GM19463 (cell line): ENCODE results near the gene PLSCR4.
"Not testable (repeated sequence)": the region's sequence is repeated elsewhere in the genome, so short reads cannot be mapped to it uniquely, and the experiment has no call there.

Experiments
- ATAC-seq: cut with Tn5 transposase; IDR thresholded peaks from one replicate; pipeline ENCODE4 v1.9.1; 2021; ENCODE audit warnings: mild to moderate bottlenecking, moderate library complexity; ENCODE audit not compliant: unreplicated experiment

PLSCR4 gene

GRCh38 chr3:146249921-146250320, 984 bp downstream of the PLSCR4 start:
- no peak for ATAC-seq

GRCh38 chr3:146247911-146248310, 3.0 kb downstream of the PLSCR4 start:
- no peak for ATAC-seq

DNA sequence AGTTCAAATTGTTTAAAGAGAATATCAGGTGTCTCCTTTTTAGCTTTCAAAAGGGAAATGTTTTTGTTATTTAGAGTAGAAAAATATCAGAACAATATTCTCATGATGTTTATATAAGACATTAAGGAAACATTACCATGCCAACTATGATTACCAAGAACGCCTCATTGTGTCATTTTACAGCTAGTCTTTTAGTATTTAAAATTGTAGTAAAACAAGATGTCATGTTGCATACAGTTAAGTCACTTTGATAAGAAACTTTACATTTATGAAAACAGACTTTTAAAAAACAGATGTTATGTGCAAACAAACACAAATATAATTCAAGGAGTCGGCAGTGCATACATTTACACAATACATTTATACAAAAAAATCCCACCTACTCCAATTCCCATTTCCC, 4.4 kb downstream of the PLSCR4 start:
- ATAC-seq, result no peak

DNA sequence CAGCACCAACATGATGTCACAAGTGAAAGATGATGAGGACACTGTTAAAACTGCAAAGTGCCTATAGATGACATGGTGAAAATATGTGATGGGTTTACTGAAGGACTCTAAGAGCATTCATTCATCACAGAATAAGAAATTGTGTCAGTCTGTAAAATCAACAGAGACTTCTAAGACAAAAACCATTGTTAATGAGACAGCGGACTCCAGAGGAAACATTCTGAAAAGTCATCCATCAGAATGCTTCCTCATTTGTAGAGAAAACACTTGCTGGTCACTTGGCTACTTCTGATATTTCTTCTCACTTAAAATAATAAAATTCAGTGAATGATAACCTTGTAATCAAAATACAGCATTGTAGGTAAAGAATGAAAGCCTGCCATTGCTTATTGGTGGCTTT, 7.3 kb downstream of the PLSCR4 start:
- ATAC-seq, result no peak

GRCh38 chr3:146241523-146242240, 9.2 kb downstream of the PLSCR4 start:
- no peak for ATAC-seq

GRCh38 chr3:146233487-146233886, 17.4 kb downstream of the PLSCR4 start:
- no peak for ATAC-seq

DNA sequence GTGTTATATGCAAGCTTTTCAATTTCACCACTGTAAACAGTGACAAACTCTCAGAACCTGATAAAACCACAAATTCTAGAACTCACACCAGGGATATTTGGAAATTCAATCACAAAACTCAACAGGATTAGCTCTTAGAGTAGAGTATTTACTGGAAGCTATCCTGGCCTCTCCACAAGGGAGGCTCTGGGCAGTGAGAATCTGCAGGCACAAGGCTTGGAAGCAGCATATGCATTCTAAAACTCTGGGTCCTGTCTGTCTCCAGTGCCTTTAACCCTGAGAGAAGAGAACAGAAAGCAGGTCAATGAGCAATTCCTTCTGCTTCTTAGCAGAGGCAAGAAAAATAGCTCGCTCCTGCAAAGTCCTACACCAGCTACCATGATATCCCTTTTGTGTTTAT, 23.4 kb downstream of the PLSCR4 start:
- no peak for ATAC-seq

DNA sequence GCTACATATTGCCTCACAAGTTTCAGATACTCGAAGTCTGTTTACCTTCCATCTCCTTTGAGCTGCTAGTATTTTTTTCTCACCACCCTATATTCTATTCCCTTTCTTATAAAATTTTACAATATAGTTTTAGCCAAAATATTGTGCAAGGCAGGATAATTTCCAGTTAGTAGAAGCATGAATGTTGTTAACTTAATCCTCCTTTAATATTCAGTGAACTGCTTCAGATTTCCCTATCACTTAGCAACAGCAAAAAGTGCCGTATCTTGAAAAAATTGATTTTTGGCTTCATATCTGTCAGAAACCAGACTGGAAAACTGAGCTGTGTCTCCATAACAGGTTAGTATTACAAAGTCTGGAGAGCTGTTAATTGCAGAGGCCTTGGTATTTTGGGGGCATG, 24.0 kb downstream of the PLSCR4 start:
- no peak for ATAC-seq

- ATAC-seq, result not testable (repeated sequence)
Measured at GRCh38 chr3:146225458-146225857, 25.4 kb downstream of the PLSCR4 start.

- no peak for ATAC-seq
Measured at GRCh38 chr3:146223401-146224373, 27.2 kb downstream of the PLSCR4 start.

DNA sequence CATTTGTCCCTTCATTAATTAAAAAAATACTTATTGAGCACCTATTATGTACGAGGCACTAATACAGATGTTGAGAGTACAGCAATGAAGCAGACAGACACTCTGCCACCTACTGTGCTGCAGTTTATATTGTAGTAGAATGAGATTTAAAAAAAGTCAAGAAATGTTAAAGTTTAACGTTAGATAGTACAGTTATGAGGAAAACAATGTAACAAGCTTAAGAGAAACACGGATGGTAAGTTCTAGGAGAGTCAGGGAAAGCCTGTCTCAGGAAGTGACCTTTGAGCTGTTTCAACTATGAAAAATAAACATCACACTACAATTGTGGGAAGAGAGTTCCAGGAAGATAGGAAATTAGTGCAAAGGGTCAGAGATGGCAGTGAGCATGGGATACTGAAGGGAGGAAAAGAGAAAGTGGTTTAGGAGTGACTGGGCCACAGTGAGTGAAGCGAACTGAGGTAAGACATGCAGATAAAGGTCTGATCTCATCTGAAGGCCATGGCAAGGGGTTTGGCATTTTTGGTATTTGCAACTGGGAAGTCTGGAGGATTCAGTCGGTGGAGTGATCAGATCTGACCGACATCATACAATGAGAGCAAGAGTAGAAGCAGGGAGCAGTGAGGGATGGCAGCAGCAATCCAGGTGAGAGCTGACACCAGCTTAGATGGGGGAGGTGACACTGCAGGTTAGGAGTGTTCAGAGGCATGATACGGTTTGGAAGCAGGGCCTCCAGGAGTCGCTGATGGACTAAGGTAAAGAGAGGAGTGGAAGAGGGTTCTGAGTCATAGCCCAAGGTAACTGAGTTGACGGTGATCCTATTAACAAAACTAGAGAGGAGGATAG, 28.5 kb downstream of the PLSCR4 start:
- ATAC-seq, result no peak

DNA sequence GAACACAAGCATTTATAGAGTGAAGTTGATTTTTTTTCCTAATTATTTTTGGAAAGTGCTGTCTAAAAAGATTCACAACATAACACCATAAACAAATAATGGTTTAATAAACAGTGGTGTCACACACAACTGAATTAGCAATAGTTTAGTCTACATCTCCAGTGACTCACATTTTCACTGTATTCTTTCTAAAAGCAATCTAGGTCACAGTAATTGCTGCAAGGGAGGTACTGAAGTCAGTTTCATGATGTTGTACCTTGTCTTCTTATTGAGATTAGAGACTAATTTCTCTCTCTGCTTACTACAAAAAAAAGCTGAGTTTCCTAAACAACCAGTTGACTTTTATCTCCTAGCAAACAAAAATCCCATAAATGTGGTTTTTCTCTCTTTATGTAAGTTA, 29.6 kb downstream of the PLSCR4 start:
- ATAC-seq, result no peak

GRCh38 chr3:146218880-146219866, 31.7 kb downstream of the PLSCR4 start:
- ATAC-seq, result no peak

DNA sequence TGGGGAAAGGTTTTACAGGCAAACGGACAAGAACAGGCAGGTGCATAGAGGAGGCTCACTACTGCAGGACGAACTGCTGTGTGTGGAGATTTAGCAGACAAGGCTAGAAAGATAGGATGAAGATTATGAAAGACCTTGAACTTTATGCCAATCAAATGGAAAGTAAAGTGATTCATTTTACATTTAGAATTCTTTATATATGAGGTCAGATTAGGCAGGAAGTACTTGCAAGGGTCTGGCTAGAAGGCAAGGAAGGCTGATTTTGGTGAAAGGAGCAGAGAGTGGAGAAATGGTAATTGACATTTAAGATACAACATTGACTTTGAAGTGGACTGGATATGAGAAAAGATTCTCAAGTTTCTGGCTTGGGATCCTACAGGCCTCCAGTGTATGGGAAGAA, 33.6 kb downstream of the PLSCR4 start:
- no peak for ATAC-seq

- ATAC-seq, result no peak
Measured at GRCh38 chr3:146214493-146214892, 36.4 kb downstream of the PLSCR4 start.

DNA sequence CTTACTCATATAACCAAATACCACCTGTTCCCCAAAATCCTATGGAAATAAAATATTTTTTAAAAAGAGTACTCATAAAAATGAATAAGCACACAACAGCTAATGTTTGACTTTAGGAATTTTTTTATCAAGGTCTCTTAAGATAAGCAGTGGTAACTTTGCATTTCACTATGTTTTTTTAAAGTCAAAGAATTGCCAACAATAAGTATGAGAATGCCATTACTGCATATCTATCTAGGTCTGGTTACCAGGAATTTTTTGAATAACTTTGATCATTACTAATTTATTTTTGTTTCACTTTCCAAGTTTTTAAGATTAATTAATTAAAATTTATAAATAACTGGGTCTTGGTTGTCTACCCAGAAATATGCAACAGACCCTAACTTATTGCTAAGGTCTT, 41.5 kb downstream of the PLSCR4 start:
- no peak for ATAC-seq

- ATAC-seq, result no peak
Measured at GRCh38 chr3:146203776-146204175, 47.1 kb downstream of the PLSCR4 start.

GRCh38 chr3:146200461-146201220, 50.3 kb downstream of the PLSCR4 start:
- ATAC-seq, result no peak

DNA sequence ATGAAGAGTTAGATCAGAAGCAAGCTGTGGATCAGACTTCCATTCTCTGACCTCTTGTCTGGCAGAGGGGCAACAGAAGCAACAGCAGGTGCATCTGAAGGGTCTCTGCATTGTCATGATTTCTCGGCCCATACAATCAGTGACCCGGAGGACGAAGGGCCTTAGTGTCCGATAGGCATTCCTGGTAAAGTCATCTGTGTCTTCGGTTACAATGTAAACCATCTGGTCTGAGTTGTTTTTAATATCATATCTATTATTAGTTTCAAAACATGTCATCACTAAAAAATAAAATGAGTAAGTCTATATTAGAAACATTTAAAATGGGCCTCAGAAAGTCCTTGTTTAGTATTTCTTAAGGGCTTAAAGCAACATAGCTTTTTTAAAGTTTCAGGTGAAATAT, 51.1 kb downstream of the PLSCR4 start:
- no peak for ATAC-seq
